LNCAP (cell line): ENCODE data around the gene VPS37B.

ENCODE experiments used
- CTCF ChIP-seq: fragments of 450-650 bp; IDR thresholded peaks from 2 replicates; pipeline ENCODE4 v1.5.1; 2017; ENCODE audit warnings: mild to moderate bottlenecking

The VPS37B gene

GRCh38 chr12:122889761-122890520 lies 6.0 kb downstream of the VPS37B start:
- TF ChIP-seq CTCF, result no peak

GRCh38 chr12:122888232-122888752 lies 7.6 kb downstream of the VPS37B start:
- TF ChIP-seq CTCF, result no peak

GRCh38 chr12:122887819-122888212 lies 8.1 kb downstream of the VPS37B start:
- TF ChIP-seq CTCF, result no peak

- no peak for TF ChIP-seq CTCF
Measured at GRCh38 chr12:122886851-122887818, 8.8 kb downstream of the VPS37B start.

- TF ChIP-seq CTCF, result no peak
Measured at GRCh38 chr12:122886161-122886560, 9.8 kb downstream of the VPS37B start.

- TF ChIP-seq CTCF, result no peak
Measured at GRCh38 chr12:122884860-122885259, 11.1 kb downstream of the VPS37B start.

- no peak for TF ChIP-seq CTCF
Measured at GRCh38 chr12:122884091-122884826, 11.7 kb downstream of the VPS37B start.
